Measurements from ENCODE around the gene SERPING1.

DNA sequence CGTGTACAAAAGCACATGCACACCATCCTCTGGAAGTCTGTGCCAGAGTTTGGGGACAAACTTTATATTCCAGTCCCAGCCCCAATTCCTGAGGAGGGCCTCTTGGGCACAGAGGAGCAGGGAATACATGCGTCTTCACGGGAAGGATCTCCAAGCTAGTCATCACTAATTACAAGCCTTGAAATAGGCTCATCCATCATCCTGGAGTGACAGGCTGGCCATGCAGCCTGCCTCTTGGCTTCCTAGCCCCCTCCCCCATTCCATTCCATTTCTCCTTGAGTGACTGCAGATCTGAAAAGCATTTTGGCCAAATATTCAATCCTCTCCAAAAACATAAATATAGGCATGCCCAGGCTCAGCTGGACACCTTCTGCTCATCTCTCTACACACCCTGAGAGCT lies 24.8 kb downstream of the SERPING1 start:
- TF ChIP-seq, protein P1, sequence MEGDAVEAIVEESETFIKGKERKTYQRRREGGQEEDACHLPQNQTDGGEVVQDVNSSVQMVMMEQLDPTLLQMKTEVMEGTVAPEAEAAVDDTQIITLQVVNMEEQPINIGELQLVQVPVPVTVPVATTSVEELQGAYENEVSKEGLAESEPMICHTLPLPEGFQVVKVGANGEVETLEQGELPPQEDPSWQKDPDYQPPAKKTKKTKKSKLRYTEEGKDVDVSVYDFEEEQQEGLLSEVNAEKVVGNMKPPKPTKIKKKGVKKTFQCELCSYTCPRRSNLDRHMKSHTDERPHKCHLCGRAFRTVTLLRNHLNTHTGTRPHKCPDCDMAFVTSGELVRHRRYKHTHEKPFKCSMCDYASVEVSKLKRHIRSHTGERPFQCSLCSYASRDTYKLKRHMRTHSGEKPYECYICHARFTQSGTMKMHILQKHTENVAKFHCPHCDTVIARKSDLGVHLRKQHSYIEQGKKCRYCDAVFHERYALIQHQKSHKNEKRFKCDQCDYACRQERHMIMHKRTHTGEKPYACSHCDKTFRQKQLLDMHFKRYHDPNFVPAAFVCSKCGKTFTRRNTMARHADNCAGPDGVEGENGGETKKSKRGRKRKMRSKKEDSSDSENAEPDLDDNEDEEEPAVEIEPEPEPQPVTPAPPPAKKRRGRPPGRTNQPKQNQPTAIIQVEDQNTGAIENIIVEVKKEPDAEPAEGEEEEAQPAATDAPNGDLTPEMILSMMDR (IDR thresholded peaks at IDR 0.05) = no peak
- no peak for TF ChIP-seq POLR2A (IDR thresholded peaks at IDR 0.05)
- no peak for TF ChIP-seq POLR2AphosphoS5 (IDR thresholded peaks at IDR 0.05)
- no peak for TF ChIP-seq EP300 (IDR thresholded peaks at IDR 0.05; ENCODE audit: low read depth)
